Activated naive CD4-positive, alpha-beta T cell treated with anti-CD3 and anti-CD28 coated beads for 36 hours (primary cell): Measurements from ENCODE around the gene SAMD1. TPM values are rescaled to one million over a fixed set of nuclear protein-coding genes. Genes with fewer than 3 reads are reported as not detected.

ENCODE experiments used
- CTCF ChIA-PET: fragments of 350-600 bp; sonication (Branson Sonifier 250); formaldehyde crosslinking; loops from one replicate; lab custom pipeline; 2021; ENCODE audit warnings: antibody characterized with exemption; lab: Charles Lee
- DNase-seq: peaks from one replicate; pipeline ENCODE4 v3.0.0-alpha.2; 2020
- H3K27ac Mint-ChIP-seq: one replicate; pipeline ENCODE4 v1.8.0; 2021; ENCODE audit warnings: mild to moderate bottlenecking, mixed read lengths
- H3K27me3 Mint-ChIP-seq: one replicate; pipeline ENCODE4 v1.8.0; 2021; ENCODE audit warnings: low read depth, mixed read lengths
- H3K36me3 Mint-ChIP-seq: one replicate; pipeline ENCODE4 v1.8.0; 2021; ENCODE audit warnings: low read depth, mixed read lengths
- H3K4me1 Mint-ChIP-seq: one replicate; pipeline ENCODE4 v1.8.0; 2021; ENCODE audit warnings: low read depth, mixed read lengths
- H3K4me3 Mint-ChIP-seq: one replicate; pipeline ENCODE4 v1.8.0; 2021; ENCODE audit warnings: mild to moderate bottlenecking, moderate library complexity, mixed read lengths
- H3K9me3 Mint-ChIP-seq: one replicate; pipeline ENCODE4 v1.8.0; 2021; ENCODE audit warnings: mixed read lengths
- intact Hi-C: fragments of 100-400 bp; cut with micrococcal nuclease; formaldehyde crosslinking; loops from one replicate; pipeline ENCODE4 v1.15.1; 2023
- total RNA-seq, 2 experiments: library from RNA; stranded (reverse); gene quantifications; one replicate each; pipeline ENCODE4 v1.2.3, GENCODE V29; 2021

Gene SAMD1
- total RNA-seq, 2 experiments from 2014 or later, result 50.9 to 53.0 TPM

GRCh38 chr19:14097532-14098151 lies 7.1 kb upstream of the SAMD1 start:
- H3K27ac Mint-ChIP-seq, result no peak overlapping the region
- H3K4me3 Mint-ChIP-seq, result no peak overlapping the region
- no peaks in the 10 kb centered on the region for H3K4me1 Mint-ChIP-seq
- DNase-seq, result no peak
- H3K36me3 Mint-ChIP-seq, result peaks cover 12% of the 10 kb centered on the region
- H3K27me3 Mint-ChIP-seq, result no peaks in the 10 kb centered on the region
- CTCF ChIA-PET, result interaction anchor here (1.0 kb wide), 1 partner anchor 235 kb away, joined by 3 read pairs; no protein-coding TSS in a partner anchor
- peaks cover 8% of the 10 kb centered on the region for H3K9me3 Mint-ChIP-seq
- intact Hi-C loops, result no loop called here

- no peak overlapping the region for H3K4me3 Mint-ChIP-seq
Measured at GRCh38 chr19:14096272-14096992, 5.9 kb upstream of the SAMD1 start.

GRCh38 chr19:14094854-14095253 lies 4.3 kb upstream of the SAMD1 start:
- peaks cover 10% of the 10 kb centered on the region for H3K4me1 Mint-ChIP-seq
- H3K27me3 Mint-ChIP-seq, result no peaks in the 10 kb centered on the region
- DNase-seq, result no peak
- intact Hi-C loops, result no loop called here
- peaks cover 15% of the 10 kb centered on the region for H3K9me3 Mint-ChIP-seq
- H3K36me3 Mint-ChIP-seq, result peaks cover 13% of the 10 kb centered on the region
- no peak overlapping the region for H3K27ac Mint-ChIP-seq
- H3K4me3 Mint-ChIP-seq, result no peak overlapping the region
- CTCF ChIA-PET, result interaction anchor here (1.4 kb wide), 1 partner anchor 19 kb away, joined by 4 read pairs; no protein-coding TSS in a partner anchor

More at GRCh38 chr19:14096272-14096992, 5.9 kb upstream of the SAMD1 start:
- intact Hi-C loops, result no loop called here
- peaks cover 9% of the 10 kb centered on the region for H3K4me1 Mint-ChIP-seq
- peaks cover 15% of the 10 kb centered on the region for H3K36me3 Mint-ChIP-seq
- no peaks in the 10 kb centered on the region for H3K27me3 Mint-ChIP-seq
- peaks cover 15% of the 10 kb centered on the region for H3K9me3 Mint-ChIP-seq
- no peak for DNase-seq
- H3K27ac Mint-ChIP-seq, result no peak overlapping the region
- CTCF ChIA-PET, result interaction anchor here (0.6 to 1.2 kb wide), 2 partner anchors 9 to 40 kb away, joined by 3 to 5 read pairs; partner anchors contain the start of gene ASF1B

GRCh38 chr19:14093117-14093823 lies 2.7 kb upstream of the SAMD1 start:
- CTCF ChIA-PET, result interaction anchor here (1.1 to 1.2 kb wide), 2 partner anchors 22 to 43 kb away, joined by 4 to 5 read pairs; partner anchors contain the start of gene ASF1B
- peaks cover 15% of the 10 kb centered on the region for H3K9me3 Mint-ChIP-seq
- peak overlapping the region; percentile 27 for H3K4me3 Mint-ChIP-seq
- intact Hi-C loops, result no loop called here
- H3K27ac Mint-ChIP-seq, result no peak overlapping the region
- no peak for DNase-seq
- peaks cover 19% of the 10 kb centered on the region for H3K36me3 Mint-ChIP-seq
- peaks cover 20% of the 10 kb centered on the region for H3K4me1 Mint-ChIP-seq
- no peaks in the 10 kb centered on the region for H3K27me3 Mint-ChIP-seq

GRCh38 chr19:14091813-14092462 lies 1.4 kb upstream of the SAMD1 start:
- peaks cover 15% of the 10 kb centered on the region for H3K9me3 Mint-ChIP-seq
- intact Hi-C loops, result loop anchor here (1.0 kb wide), 4 partner anchors 11 to 44 kb away; partner anchors contain the start of genes ASF1B and PRKACA
- H3K27me3 Mint-ChIP-seq, result no peaks in the 10 kb centered on the region
- peak; percentile 68 for DNase-seq
- peak overlapping the region; percentile 97 for H3K27ac Mint-ChIP-seq
- H3K4me1 Mint-ChIP-seq, result peaks cover 24% of the 10 kb centered on the region
- peak overlapping the region; percentile 96 for H3K4me3 Mint-ChIP-seq
- CTCF ChIA-PET, result interaction anchor here (0.9 to 1.0 kb wide), 3 partner anchors 22 to 344 kb away, joined by 3 to 4 read pairs (median 3); partner anchors contain the start of gene ASF1B
- peaks cover 22% of the 10 kb centered on the region for H3K36me3 Mint-ChIP-seq

- Mint-ChIP-seq H3K4me1 (peaks cover 24% of the 10 kb centered on the region), H3K4me3 (peak overlapping the region; percentile 96), H3K9me3 (peaks cover 15% of the 10 kb centered on the region), H3K27me3 (no peaks in the 10 kb centered on the region), H3K36me3 (peaks cover 18% of the 10 kb centered on the region), H3K27ac (peak overlapping the region; percentile 97)
- CTCF ChIA-PET, result interaction anchor here (0.6 to 1.0 kb wide), 4 partner anchors 22 to 344 kb away, joined by 3 to 4 read pairs (median 3); partner anchors contain the start of gene ASF1B
- DNase-seq, result peak; percentile 78
- intact Hi-C loops, result loop anchor here (1.0 kb wide), 4 partner anchors 10 to 45 kb away; partner anchors contain the start of genes ASF1B and PRKACA
Measured at GRCh38 chr19:14091081-14091812, 696 bp upstream of the SAMD1 start.

- Mint-ChIP-seq H3K9me3 (peaks cover 15% of the 10 kb centered on the region), H3K27ac (peak overlapping the region; percentile 71), H3K4me3 (peak overlapping the region; percentile 79), H3K27me3 (no peaks in the 10 kb centered on the region), H3K4me1 (peaks cover 24% of the 10 kb centered on the region), H3K36me3 (peaks cover 18% of the 10 kb centered on the region)
- CTCF ChIA-PET, result interaction anchor here (1.0 to 2.1 kb wide), 2 partner anchors 14 to 47 kb away, joined by 4 to 5 read pairs; partner anchors contain the start of gene ASF1B
- DNase-seq, result peak; percentile 41
- intact Hi-C loops, result no loop called here
Measured at GRCh38 chr19:14089662-14090508, 666 bp downstream of the SAMD1 start.

- peak overlapping the region; percentile 79 for H3K4me3 Mint-ChIP-seq
- CTCF ChIA-PET, result interaction anchor here (2.1 kb wide), 1 partner anchor 14 kb away, joined by 5 read pairs; no protein-coding TSS in a partner anchor
- peak overlapping the region; percentile 71 for H3K27ac Mint-ChIP-seq
- H3K9me3 Mint-ChIP-seq, result peaks cover 15% of the 10 kb centered on the region
- H3K36me3 Mint-ChIP-seq, result peaks cover 16% of the 10 kb centered on the region
- peak; percentile 33 for DNase-seq
- intact Hi-C loops, result no loop called here
- peaks cover 24% of the 10 kb centered on the region for H3K4me1 Mint-ChIP-seq
- H3K27me3 Mint-ChIP-seq, result no peaks in the 10 kb centered on the region
Measured at GRCh38 chr19:14089412-14089661, 1.2 kb downstream of the SAMD1 start.

GRCh38 chr19:14088634-14089411 lies 1.7 kb downstream of the SAMD1 start:
- Mint-ChIP-seq H3K9me3 (peaks cover 15% of the 10 kb centered on the region), H3K4me1 (peaks cover 24% of the 10 kb centered on the region), H3K27me3 (no peaks in the 10 kb centered on the region), H3K36me3 (peaks cover 16% of the 10 kb centered on the region), H3K27ac (peak overlapping the region; percentile 71), H3K4me3 (peak overlapping the region; percentile 79)
- CTCF ChIA-PET, result interaction anchor here (2.1 kb wide), 1 partner anchor 13 kb away, joined by 5 read pairs; no protein-coding TSS in a partner anchor
- no peak for DNase-seq
- intact Hi-C loops, result no loop called here

GRCh38 chr19:14086098-14086497 lies 4.5 kb downstream of the SAMD1 start:
- H3K36me3 Mint-ChIP-seq, result peaks cover 9% of the 10 kb centered on the region
- no peaks in the 10 kb centered on the region for H3K27me3 Mint-ChIP-seq
- H3K4me3 Mint-ChIP-seq, result no peak overlapping the region
- H3K9me3 Mint-ChIP-seq, result no peaks in the 10 kb centered on the region
- CTCF ChIA-PET, result no interaction called here
- intact Hi-C loops, result no loop called here
- DNase-seq, result no peak
- peaks cover 19% of the 10 kb centered on the region for H3K4me1 Mint-ChIP-seq
- no peak overlapping the region for H3K27ac Mint-ChIP-seq
